Measurements from ENCODE around the gene MEAK7.

MEAK7 gene

DNA sequence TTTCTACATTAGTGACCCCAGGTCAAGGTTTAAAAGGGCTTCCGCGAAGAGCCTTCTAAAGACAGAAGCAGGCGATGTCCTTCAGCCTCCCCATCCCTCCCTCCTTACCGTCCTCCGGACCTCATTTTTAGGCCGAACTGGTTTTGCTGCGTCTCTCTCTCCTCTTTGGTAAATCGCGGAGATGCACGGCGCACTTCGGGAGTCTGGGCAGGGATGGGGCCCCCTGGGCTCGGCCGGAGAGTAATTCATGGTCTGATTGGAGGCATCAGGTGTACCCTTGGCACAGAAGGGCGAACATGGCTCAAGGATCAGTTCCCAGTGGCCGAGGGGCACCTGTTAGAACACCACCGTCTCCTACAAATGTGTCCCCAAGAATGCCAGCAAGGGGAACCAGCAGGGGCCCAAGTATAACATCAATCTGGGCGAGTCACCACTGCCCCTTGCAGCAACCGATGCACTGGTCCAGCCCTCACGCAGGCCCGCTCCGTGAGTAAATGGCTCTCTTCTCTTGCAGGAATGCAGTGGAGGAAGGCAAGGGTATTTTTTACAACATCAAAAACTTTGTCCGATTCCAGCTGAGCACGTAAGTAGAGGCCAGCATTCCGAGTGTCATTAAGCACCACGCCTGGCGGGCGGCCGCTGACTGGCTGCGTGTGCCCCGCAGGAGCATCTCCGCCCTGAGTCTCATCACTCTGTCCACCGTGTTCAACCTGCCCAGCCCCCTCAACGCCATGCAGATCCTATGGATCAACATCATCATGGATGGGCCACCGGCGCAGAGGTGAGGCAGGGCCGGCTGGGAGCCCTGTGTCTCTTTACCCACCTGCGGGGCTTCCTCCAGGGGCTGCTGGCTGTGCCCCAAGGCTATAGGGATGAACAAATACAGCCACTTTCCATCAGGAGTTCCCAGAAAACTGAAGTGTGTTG, 45.6 kb downstream of the MEAK7 start:
- TF ChIP-seq, protein P1, sequence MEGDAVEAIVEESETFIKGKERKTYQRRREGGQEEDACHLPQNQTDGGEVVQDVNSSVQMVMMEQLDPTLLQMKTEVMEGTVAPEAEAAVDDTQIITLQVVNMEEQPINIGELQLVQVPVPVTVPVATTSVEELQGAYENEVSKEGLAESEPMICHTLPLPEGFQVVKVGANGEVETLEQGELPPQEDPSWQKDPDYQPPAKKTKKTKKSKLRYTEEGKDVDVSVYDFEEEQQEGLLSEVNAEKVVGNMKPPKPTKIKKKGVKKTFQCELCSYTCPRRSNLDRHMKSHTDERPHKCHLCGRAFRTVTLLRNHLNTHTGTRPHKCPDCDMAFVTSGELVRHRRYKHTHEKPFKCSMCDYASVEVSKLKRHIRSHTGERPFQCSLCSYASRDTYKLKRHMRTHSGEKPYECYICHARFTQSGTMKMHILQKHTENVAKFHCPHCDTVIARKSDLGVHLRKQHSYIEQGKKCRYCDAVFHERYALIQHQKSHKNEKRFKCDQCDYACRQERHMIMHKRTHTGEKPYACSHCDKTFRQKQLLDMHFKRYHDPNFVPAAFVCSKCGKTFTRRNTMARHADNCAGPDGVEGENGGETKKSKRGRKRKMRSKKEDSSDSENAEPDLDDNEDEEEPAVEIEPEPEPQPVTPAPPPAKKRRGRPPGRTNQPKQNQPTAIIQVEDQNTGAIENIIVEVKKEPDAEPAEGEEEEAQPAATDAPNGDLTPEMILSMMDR (IDR thresholded peaks at IDR 0.05) = no peak

DNA sequence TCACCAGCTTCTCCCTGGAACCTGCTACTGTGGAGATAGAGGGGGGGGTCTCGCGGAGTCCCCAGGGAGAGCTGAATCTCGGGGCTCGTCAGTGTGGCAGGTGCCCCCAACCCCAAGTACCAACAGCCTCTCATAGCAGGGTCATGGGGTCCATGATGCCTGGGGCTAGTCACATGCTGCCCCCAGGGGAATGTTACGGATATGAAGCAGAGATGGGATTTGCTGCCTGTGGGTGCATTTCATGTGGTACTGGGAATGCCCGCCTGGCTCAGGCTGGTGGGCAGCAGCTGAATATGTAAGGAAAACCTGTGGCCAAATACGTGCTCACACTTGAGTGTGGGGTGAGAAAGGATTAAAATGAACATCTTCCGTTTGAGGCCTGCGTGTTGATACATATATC, 49.4 kb downstream of the MEAK7 start:
- TF ChIP-seq, protein P1 (IDR thresholded peaks at IDR 0.05) = no peak

Measured in LNCAP (cell line).